Fibroblast of the aortic adventitia (primary cell): ENCODE results near the gene CHMP3. TPM values are rescaled to one million over a fixed set of nuclear protein-coding genes. Genes with fewer than 3 reads are reported as not detected.

Source experiments
- DNase-seq: peaks from one replicate; pipeline ENCODE4 v3.0.0-alpha.2; 2010; ENCODE audit warnings: low read depth
- H3K4me3 ChIP-seq: 2 replicates; pipeline ENCODE4 v1.5.1; 2011; ENCODE audit warnings: low read depth, mild to moderate bottlenecking, control low read depth, low read length, moderate library complexity
- total RNA-seq: library from RNA; depleted of rRNA; stranded (reverse); fragments of >200 nt; gene quantifications from 2 replicates; pipeline ENCODE4 v1.2.3, GENCODE V29; 2012; ENCODE audit warnings: low replicate concordance
- TF ChIP-seq, protein P1 (sequence below): IDR thresholded peaks from 2 replicates; pipeline ENCODE4 v1.5.1; 2011; ENCODE audit warnings: mild to moderate bottlenecking, low read length, control low read depth, inconsistent platforms; ENCODE audit not compliant: insufficient read depth

The CHMP3 gene
- total RNA-seq, 1 donor = 87.5 TPM

DNA sequence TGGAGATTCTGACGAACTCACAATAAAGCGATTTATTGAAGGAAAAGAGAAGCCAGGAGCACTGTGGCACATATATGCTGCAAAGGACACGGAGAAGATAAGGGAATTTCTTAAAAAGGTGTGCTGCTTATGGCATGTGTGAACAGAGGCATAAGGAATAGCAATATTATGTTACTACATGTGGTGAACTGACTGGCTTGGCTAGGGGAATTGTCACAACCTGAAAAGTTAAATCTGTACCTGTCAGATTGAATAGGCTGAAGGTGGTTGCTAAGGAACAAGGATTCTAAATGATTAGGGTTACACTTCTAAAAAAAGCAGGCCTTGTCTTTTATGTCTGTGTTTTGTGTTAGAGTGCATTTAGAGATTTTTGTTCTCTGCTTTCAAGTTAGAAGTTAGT is 73.7 kb downstream of the CHMP3 start:
- no peak for DNase-seq
- TF ChIP-seq, protein P1, sequence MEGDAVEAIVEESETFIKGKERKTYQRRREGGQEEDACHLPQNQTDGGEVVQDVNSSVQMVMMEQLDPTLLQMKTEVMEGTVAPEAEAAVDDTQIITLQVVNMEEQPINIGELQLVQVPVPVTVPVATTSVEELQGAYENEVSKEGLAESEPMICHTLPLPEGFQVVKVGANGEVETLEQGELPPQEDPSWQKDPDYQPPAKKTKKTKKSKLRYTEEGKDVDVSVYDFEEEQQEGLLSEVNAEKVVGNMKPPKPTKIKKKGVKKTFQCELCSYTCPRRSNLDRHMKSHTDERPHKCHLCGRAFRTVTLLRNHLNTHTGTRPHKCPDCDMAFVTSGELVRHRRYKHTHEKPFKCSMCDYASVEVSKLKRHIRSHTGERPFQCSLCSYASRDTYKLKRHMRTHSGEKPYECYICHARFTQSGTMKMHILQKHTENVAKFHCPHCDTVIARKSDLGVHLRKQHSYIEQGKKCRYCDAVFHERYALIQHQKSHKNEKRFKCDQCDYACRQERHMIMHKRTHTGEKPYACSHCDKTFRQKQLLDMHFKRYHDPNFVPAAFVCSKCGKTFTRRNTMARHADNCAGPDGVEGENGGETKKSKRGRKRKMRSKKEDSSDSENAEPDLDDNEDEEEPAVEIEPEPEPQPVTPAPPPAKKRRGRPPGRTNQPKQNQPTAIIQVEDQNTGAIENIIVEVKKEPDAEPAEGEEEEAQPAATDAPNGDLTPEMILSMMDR = no peak
- no peak overlapping the region for H3K4me3 ChIP-seq

DNA sequence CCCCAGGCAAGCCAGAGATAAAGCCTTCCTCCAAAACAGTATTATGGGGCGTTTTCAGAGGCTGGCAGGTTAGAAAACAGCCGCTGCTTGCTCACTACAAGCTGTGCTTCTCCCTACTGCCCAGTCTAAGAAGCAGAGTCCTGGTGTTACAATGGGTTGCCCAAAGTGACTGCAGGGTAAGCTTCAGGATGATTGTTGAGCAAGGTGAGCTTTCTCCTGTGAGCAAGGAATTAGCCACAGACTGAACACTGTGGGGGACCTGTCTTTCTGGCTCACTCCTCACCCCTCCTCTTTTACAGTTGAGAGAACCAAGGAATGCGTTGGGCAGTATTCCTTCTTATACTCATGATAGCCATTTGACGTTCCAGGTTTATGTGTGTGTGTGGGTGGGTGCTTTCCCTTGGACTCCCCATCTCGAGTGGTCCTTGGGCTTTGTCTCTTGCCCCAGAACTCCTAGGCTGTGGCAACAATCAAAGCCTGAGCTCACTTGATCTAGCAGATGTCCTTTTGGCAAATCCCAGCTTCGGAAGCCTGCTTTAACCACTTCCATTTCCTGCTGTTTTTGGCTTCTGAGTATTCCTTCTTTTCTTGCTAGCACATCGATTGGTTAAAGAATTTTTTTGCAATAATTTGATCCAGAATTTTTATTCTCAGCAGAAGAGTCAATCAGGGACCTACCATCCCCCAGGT is 74.5 kb downstream of the CHMP3 start:
- no peak for DNase-seq
- H3K4me3 ChIP-seq = no peak overlapping the region
- TF ChIP-seq, protein P1 = no peak

DNA sequence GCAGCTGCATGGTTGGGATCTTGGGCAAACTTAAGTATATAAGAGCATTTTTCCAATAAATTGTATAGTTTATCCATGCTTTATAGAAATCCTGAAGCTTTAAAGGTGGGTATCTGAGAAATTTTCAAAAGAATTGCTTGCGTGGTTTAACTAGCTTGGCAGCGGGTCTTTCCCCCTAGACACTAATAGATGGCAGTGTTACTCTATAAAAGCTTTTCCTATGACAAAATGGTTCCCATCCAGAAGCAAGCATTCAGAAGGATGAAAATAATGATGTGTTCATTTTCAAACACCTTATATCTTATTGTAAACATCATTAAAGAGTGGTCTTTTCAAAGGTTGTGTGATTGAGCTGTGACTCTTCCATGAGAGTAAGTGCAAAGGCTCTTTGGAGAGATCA is 76.2 kb downstream of the CHMP3 start:
- no peak overlapping the region for H3K4me3 ChIP-seq
- TF ChIP-seq, protein P1 = no peak
- DNase-seq = no peak

DNA sequence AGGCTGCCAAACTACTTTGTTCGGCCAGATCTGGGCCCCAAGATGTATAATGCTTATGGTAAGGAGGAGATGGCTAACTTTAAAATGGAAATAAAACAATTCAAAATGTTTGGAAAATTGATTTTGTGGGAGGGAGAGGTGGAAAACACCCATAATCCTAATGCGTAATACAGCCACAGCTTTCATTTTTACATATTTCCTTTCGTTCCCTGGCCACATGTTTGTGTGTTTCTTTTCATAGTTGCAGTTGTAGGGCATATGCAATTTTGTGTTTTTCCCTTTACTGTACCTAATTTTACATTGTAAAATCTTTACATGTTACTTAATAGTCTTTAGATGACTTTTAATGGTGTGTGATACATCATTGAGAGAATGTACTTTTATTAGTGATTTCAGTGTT is 77.4 kb downstream of the CHMP3 start:
- TF ChIP-seq, protein P1 = no peak
- H3K4me3 ChIP-seq = no peak overlapping the region
- DNase-seq = no peak

DNA sequence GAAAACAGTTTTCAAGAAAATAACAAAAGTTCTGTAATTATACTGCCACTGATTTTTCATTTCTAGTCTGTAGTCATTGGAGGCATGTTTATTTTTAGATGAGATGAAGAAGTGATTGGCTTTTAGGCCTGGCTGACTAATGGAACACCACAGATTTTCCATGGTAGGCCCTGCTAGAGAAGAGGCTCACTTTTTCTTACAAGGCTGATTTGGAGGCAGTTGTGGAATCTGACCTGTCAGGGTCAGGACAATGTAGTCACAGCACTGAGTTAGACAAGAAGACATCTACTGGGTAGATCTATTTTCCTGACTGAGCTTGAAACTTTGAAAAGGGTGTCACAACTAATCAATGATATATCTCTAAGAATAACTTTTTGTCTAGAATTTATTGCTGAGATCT is 78.1 kb downstream of the CHMP3 start:
- no peak for DNase-seq
- H3K4me3 ChIP-seq = no peak overlapping the region
- TF ChIP-seq, protein P1 = no peak

DNA sequence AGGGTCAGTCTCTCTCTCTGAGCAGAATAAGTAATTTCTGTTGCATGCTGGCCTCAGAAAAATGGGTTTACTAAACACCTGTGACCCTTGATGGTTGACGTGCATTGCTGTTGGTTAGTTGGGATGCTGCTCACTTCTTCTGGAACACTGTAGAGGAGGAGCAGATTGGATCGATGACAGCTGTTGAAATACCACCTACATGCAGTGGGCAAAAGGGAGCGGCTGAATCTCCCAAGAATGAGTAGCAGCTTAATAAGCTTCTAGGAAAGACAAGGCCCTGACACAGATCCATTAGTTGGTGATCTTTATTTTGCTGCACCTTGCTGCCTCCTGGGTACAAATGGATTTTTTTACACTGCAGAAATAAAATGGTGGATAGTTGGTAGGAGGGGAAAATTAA is 78.9 kb downstream of the CHMP3 start:
- no peak for DNase-seq
- H3K4me3 ChIP-seq = no peak overlapping the region
- TF ChIP-seq, protein P1 = no peak

DNA sequence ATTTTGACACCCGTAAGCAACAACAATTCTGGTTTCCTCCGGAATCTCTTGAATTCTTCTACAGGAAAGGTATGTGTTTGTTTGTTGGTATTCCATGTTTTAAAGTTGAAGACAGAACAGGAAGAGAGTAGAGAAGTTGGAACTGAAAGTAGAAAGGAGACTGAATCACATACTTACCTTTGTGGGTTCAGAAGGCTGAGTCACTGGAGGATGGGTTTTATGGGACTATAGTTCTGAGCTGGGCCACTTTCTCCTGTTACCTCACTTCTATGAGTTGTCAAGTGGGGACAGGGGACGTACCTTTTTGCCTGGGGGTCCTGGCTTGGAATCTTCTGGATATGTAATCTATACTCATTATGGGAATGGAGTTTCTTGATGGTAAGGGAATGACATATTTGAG is 81.2 kb downstream of the CHMP3 start:
- H3K4me3 ChIP-seq = no peak overlapping the region
- DNase-seq = no peak
- TF ChIP-seq, protein P1 = no peak
